HFF-Myc (cell line): ENCODE results near the gene SLC1A5.
A peak's percentile ranks its signal among the peaks of the same experiment; 100 is the strongest.
"Not testable (repeated sequence)": the region's sequence is repeated elsewhere in the genome, so short reads cannot be mapped to it uniquely, and the experiment has no call there.

ENCODE experiments used
- DNase-seq: peaks from one replicate; pipeline ENCODE4 v3.0.0-alpha.2; 2011; ENCODE audit warnings: low read depth; ENCODE audit errors: extremely low read depth
- H3K4me3 ChIP-seq: replicated peaks from 2 replicates; pipeline ENCODE4 v1.5.1; 2011; ENCODE audit warnings: low read depth, mild to moderate bottlenecking, control low read depth, low read length
- TF ChIP-seq, protein P1 (sequence below): IDR thresholded peaks from 2 replicates; pipeline ENCODE4 v1.5.1; 2012; ENCODE audit warnings: mild to moderate bottlenecking, low read depth, low read length, control low read depth; ENCODE audit errors: missing control alignments

The SLC1A5 gene

DNA sequence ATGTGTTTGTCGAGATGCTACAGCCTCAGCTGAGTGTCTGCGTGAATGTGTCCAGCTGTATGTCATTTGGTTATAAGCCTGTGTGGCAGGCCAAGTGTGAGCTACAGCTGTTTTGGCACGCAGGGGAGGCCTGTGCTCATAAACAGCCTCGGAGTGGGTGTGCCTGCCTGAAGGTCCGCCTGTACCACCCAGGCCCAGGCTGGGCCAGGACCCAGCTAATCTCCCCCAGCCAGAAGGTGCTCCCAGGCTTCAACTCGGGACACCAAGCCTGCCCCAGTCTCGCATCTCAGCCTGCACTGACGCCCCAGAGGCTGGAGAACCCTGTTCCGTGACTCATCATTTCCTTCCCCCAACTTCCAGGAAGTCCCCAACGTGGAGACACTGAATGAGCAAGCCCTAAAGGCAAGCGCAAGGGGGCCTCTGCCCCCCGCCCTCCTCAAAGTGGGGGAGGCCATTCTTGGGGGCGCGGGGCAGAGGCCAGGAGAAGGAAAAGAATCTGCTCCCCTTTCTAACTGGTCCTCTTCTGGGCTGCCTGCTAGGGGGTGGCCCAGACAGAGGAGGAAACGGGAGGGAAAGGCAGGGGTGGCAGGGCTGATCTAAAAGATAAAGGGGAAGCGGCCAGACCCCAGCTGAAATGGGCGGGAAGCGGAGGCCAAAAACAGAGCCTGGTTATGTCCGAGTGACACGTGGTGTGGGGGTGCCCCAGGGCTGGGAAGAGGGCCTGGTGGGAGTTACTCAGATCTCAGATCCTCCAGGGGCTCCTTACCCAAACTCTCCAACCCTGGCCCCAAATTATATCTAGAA lies 2.0 kb downstream of the SLC1A5 start:
- H3K4me3 ChIP-seq, result peak overlapping the region; percentile 95
- TF ChIP-seq, protein P1, sequence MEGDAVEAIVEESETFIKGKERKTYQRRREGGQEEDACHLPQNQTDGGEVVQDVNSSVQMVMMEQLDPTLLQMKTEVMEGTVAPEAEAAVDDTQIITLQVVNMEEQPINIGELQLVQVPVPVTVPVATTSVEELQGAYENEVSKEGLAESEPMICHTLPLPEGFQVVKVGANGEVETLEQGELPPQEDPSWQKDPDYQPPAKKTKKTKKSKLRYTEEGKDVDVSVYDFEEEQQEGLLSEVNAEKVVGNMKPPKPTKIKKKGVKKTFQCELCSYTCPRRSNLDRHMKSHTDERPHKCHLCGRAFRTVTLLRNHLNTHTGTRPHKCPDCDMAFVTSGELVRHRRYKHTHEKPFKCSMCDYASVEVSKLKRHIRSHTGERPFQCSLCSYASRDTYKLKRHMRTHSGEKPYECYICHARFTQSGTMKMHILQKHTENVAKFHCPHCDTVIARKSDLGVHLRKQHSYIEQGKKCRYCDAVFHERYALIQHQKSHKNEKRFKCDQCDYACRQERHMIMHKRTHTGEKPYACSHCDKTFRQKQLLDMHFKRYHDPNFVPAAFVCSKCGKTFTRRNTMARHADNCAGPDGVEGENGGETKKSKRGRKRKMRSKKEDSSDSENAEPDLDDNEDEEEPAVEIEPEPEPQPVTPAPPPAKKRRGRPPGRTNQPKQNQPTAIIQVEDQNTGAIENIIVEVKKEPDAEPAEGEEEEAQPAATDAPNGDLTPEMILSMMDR, result no peak
- no peak for DNase-seq

DNA sequence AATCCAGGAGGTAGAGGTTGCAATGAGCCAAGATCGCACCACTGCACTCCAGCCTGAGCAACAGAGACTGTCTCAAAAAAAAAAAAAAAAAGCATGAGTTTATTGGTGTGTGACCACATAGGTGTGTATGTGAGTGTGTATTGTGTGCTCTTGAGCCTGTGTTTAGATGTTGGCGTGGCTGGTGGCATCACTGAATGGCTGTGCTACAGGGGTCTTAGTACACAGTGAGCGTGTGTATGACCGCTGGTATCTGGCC lies 2.5 kb downstream of the SLC1A5 start:
- no peak for DNase-seq
- TF ChIP-seq, protein P1, result no peak
- peak overlapping the region; percentile 95 for H3K4me3 ChIP-seq

DNA sequence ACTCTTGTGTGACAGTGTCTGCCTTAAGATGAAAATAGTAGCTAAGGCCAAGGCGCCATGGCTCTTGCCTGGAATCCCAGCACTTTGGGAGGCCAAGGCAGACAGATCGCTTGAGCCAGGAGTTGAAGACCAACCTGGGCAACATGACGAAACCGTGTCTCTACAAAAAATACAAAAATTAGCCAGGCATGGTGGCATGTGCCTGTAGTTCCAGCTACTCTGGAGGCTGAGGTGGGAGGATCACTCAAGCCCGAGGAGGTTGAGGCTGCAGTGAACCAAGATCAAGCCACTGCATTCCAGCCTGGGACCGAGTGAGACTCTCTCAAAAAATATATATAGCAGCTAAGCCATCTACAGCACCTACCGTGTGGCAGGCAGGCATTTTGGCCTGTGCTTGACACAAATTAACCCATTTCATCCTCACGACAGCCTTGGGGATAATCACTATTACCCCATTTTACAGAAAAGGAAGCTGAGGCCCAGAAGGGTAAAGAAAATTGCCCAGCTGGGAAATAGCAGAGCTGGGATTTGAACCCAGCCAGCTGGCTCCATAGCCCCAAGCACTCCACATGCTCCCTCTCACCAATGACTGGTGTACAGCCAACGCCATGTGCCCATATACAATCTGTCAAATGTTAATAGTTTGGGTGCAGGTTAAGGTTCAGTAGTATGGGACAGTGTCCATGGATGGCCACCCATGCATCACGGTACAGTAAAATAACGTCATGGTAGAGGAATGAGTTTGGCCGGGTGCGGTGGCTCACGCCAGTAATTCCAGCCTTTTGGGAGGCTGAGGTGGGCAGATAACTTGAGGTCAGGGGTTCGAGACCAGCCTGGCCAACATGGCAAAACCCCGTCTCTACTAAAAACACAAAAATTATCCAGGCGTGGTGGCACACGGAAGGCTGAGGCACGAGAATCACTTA lies 3.1 kb downstream of the SLC1A5 start:
- peak overlapping the region; percentile 95 for H3K4me3 ChIP-seq
- TF ChIP-seq, protein P1, result no peak
- no peak for DNase-seq

DNA sequence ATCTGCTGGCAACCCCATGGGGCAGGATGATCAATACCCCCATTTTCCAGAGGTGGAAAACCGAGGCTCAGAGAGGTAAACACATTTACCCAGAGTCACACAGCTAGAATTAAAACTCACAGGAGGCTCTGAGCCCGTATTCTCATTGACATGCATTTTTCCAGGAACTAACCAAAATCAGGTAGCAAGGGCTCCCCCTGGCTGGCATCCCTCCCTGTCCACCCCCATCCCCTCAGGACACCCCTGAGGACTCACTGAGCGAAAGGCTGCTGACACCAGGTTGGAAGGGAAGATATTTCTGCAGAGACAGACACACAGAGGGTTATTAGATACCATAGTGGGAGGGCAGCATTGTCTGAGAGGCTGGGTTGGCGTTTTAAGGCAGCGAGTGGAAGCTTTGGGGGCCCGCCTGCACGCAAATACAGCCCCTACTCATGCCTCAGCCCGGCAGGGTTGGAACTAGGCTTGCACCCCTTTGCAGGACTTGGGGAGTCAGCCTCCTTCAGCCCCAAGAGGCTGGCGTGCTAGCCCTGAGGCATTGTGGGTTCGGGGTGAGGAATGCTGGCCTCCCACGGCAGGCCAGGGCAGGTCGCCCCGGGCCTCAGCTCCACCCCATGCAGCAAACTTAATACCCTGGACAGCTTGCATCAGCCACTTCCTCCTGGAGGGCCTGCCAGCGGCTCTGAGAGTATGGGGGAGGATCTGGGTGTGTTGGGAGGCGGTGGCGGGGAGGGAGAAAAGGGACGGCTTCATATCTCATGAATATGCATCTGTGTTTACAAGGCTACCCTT lies 3.9 kb downstream of the SLC1A5 start:
- DNase-seq, result no peak
- TF ChIP-seq, protein P1, result peak; percentile 35
- peak overlapping the region; percentile 95 for H3K4me3 ChIP-seq

DNA sequence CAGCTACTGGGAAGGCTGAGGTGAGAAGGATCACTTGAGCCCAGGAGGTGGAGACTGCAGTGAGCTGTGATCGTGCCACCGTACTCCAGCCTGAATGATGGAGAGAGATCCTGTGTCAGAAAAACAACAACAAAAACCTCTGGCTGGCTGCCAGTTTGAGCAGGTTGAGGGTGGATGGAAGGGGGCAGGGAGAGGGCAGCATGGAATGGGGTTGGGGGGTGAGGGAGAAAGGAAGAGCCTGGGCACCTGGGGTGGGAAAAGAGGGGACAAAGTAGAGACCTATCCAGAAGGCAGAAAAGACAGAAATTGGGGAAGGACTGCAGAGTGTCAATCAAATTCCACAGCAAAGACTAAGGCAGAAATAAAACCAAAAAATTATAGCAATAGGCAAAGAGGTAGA lies 4.7 kb downstream of the SLC1A5 start:
- peak overlapping the region; percentile 95 for H3K4me3 ChIP-seq
- DNase-seq, result no peak
- TF ChIP-seq, protein P1, result no peak

DNA sequence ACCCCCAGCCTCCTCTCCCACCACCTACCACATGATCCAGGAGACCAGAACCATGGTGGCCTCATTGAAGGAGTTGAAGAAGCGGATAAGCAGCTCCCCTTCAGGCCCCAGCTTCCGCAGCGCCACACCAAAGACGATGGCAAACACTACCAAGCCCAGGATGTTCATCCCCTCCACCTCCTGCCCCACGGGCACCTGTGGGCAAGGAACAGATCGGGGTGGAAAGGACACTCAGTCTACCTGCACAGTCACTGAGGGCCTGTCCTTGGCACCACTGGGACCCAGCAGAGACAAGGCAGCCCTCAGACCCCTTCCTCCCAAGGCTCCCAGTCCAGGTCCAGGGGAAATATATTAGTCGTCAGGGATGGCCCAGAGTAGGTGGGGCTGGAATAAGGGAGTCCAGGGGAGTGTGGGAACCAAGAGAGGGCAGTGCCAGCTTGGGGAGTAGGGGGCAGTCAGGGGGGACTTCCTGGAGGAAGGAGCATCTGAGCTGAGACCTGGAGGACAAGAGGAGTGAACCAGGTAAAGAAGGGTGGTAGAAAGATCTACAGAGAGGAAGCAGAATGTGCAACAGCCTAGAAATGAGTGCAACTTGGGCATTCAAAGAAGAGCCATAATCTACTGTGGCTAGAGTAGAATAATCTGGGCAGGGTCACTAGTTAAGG lies 5.9 kb downstream of the SLC1A5 start:
- DNase-seq, result no peak
- TF ChIP-seq, protein P1, result no peak
- no peak overlapping the region for H3K4me3 ChIP-seq

DNA sequence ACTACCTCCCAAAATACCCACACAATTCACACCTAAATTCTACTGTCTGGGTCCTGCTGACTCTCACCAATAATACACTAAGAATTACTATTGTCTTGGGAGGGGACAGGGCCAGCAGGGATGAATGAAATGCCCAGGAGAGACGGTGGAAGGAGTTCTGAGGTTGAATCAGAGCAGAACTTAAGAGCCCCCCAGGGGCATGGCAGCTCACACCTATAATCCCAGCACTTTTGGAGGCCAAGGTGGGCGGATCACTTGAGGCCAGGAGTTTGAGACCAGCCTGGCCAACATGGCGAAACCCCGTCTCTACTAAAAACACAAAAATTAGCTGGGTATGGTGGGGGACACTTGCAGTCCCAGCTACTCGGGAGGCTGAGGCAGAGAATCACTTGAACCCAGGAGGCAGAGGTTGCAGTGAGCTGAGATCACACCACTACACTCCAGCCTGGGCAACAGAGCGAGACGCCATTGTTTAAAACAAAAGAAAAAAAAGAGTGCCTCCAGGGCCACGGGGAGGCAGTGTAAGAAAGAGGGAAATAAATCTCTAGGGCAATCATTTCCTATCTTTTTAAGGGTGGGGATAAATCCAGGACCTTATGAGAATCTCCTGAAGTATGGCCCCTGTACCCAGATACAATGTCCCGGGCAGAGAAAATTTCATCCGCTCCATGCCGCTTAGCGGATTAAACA lies 10.3 kb downstream of the SLC1A5 start:
- not testable (repeated sequence) for H3K4me3 ChIP-seq, DNase-seq
